C4-2B (cell line): ENCODE results near the gene ELN.

Experiments used
- CTCF ChIP-seq: fragments of 450-650 bp; conservative IDR thresholded peaks from 2 replicates; pipeline ENCODE4 v1.5.1; 2017; ENCODE audit warnings: mild to moderate bottlenecking
- ZFX ChIP-seq: fragments of 450-650 bp; IDR thresholded peaks from 2 replicates; pipeline ENCODE4 v1.6.1; 2017

GRCh38 chr7:74063646-74064045 is 35.7 kb downstream of the ELN start:
- TF ChIP-seq CTCF (no peak), ZFX (no peak)
